Skeletal muscle satellite cell (primary cell): ENCODE measurements around the gene ATP10D.
A peak's percentile ranks its signal among the peaks of the same experiment; 100 is the strongest.

Experiments used
- H3K27me3 ChIP-seq: 2 replicates; pipeline ENCODE4 v1.7.0; 2013; ENCODE audit warnings: low read length; ENCODE audit not compliant: control insufficient read depth, insufficient read depth
- H3K36me3 ChIP-seq: 2 replicates; pipeline ENCODE4 v1.7.0; 2013; ENCODE audit warnings: mild to moderate bottlenecking, control low read depth, low read length; ENCODE audit not compliant: insufficient read depth
- H3K4me1 ChIP-seq: 2 replicates; pipeline ENCODE4 v1.7.0; 2013; ENCODE audit warnings: low read length; ENCODE audit not compliant: control insufficient read depth, insufficient read depth
- H3K4me2 ChIP-seq: 2 replicates; pipeline ENCODE4 v1.7.0; 2013; ENCODE audit warnings: mild to moderate bottlenecking, low read length
- H3K4me3 ChIP-seq: 2 replicates; pipeline ENCODE4 v1.7.0; 2013; ENCODE audit warnings: low read length
- H3K9ac ChIP-seq: 2 replicates; pipeline ENCODE4 v1.7.0; 2013; ENCODE audit warnings: mild to moderate bottlenecking, low read depth, low read length, moderate library complexity
- H3K9me3 ChIP-seq: replicated peaks from 2 replicates; pipeline ENCODE4 v1.7.0; 2013; ENCODE audit warnings: mild to moderate bottlenecking, control low read depth, low read length

ATP10D gene

GRCh38 chr4:47490550-47490949, 5.5 kb downstream of the ATP10D start:
- Histone ChIP-seq H3K9ac (no peak overlapping the region), H3K4me2 (no peak overlapping the region), H3K9me3 (no peaks in the 10 kb centered on the region), H3K4me3 (no peak overlapping the region), H3K4me1 (peaks cover 8% of the 10 kb centered on the region), H3K27me3 (no peaks in the 10 kb centered on the region), H3K36me3 (no peaks in the 10 kb centered on the region)

- no peak overlapping the region for H3K4me3 ChIP-seq
- peaks cover 6% of the 10 kb centered on the region for H3K4me1 ChIP-seq
- no peaks in the 10 kb centered on the region for H3K27me3 ChIP-seq
- no peaks in the 10 kb centered on the region for H3K9me3 ChIP-seq
- H3K9ac ChIP-seq, result no peak overlapping the region
- no peak overlapping the region for H3K4me2 ChIP-seq
- H3K36me3 ChIP-seq, result no peaks in the 10 kb centered on the region
Measured at GRCh38 chr4:47493238-47494123, 8.4 kb downstream of the ATP10D start.

GRCh38 chr4:47494124-47494430, 9.0 kb downstream of the ATP10D start:
- Histone ChIP-seq H3K36me3 (no peaks in the 10 kb centered on the region), H3K4me1 (peaks cover 8% of the 10 kb centered on the region), H3K4me3 (no peak overlapping the region), H3K4me2 (no peak overlapping the region), H3K9me3 (no peaks in the 10 kb centered on the region), H3K27me3 (no peaks in the 10 kb centered on the region), H3K9ac (no peak overlapping the region)

GRCh38 chr4:47498899-47499298, 13.8 kb downstream of the ATP10D start:
- no peak overlapping the region for H3K4me3 ChIP-seq

GRCh38 chr4:47499700-47500099, 14.6 kb downstream of the ATP10D start:
- Histone ChIP-seq H3K4me1 (peaks cover 7% of the 10 kb centered on the region), H3K27me3 (no peaks in the 10 kb centered on the region), H3K4me3 (no peak overlapping the region), H3K9ac (peak overlapping the region; percentile 11), H3K36me3 (no peaks in the 10 kb centered on the region), H3K9me3 (no peaks in the 10 kb centered on the region), H3K4me2 (peak overlapping the region; percentile 31)

More at GRCh38 chr4:47498899-47499298, 13.8 kb downstream of the ATP10D start:
- Histone ChIP-seq H3K4me1 (peaks cover 10% of the 10 kb centered on the region), H3K36me3 (no peaks in the 10 kb centered on the region), H3K9me3 (no peaks in the 10 kb centered on the region), H3K9ac (no peak overlapping the region), H3K27me3 (no peaks in the 10 kb centered on the region), H3K4me2 (no peak overlapping the region)

GRCh38 chr4:47500776-47501175, 15.7 kb downstream of the ATP10D start:
- Histone ChIP-seq H3K27me3 (no peaks in the 10 kb centered on the region), H3K9me3 (no peaks in the 10 kb centered on the region), H3K36me3 (no peaks in the 10 kb centered on the region), H3K4me3 (no peak overlapping the region), H3K4me2 (no peak overlapping the region), H3K9ac (no peak overlapping the region), H3K4me1 (peaks cover 7% of the 10 kb centered on the region)

GRCh38 chr4:47505147-47505546, 20.1 kb downstream of the ATP10D start:
- Histone ChIP-seq H3K36me3 (no peaks in the 10 kb centered on the region), H3K4me3 (no peak overlapping the region), H3K27me3 (no peaks in the 10 kb centered on the region), H3K9ac (no peak overlapping the region), H3K4me1 (peaks cover 2% of the 10 kb centered on the region), H3K9me3 (no peaks in the 10 kb centered on the region), H3K4me2 (no peak overlapping the region)

- Histone ChIP-seq H3K9ac (no peak overlapping the region), H3K4me3 (no peak overlapping the region), H3K27me3 (no peaks in the 10 kb centered on the region), H3K4me2 (no peak overlapping the region), H3K36me3 (no peaks in the 10 kb centered on the region), H3K4me1 (peaks cover 6% of the 10 kb centered on the region), H3K9me3 (no peaks in the 10 kb centered on the region)
Measured at GRCh38 chr4:47505666-47506065, 20.6 kb downstream of the ATP10D start.

- no peaks in the 10 kb centered on the region for H3K9me3 ChIP-seq
- H3K4me3 ChIP-seq, result no peak overlapping the region
- peaks cover 21% of the 10 kb centered on the region for H3K36me3 ChIP-seq
- no peak overlapping the region for H3K4me2 ChIP-seq
- H3K27me3 ChIP-seq, result no peaks in the 10 kb centered on the region
- H3K4me1 ChIP-seq, result peaks cover 6% of the 10 kb centered on the region
- H3K9ac ChIP-seq, result peak overlapping the region; percentile 46
Measured at GRCh38 chr4:47510506-47511143, 25.6 kb downstream of the ATP10D start.

- Histone ChIP-seq H3K27me3 (no peaks in the 10 kb centered on the region), H3K9me3 (no peaks in the 10 kb centered on the region), H3K9ac (no peak overlapping the region), H3K4me3 (no peak overlapping the region), H3K4me1 (peaks cover 6% of the 10 kb centered on the region), H3K36me3 (peaks cover 22% of the 10 kb centered on the region), H3K4me2 (no peak overlapping the region)
Measured at GRCh38 chr4:47513461-47513860, 28.4 kb downstream of the ATP10D start.

GRCh38 chr4:47519239-47519883, 34.3 kb downstream of the ATP10D start:
- no peak overlapping the region for H3K9ac ChIP-seq
- no peaks in the 10 kb centered on the region for H3K27me3 ChIP-seq
- H3K4me1 ChIP-seq, result peaks cover under 1% of the 10 kb centered on the region
- no peak overlapping the region for H3K4me3 ChIP-seq
- H3K4me2 ChIP-seq, result no peak overlapping the region
- H3K36me3 ChIP-seq, result peaks cover 22% of the 10 kb centered on the region
- H3K9me3 ChIP-seq, result no peaks in the 10 kb centered on the region
